Gastroesophageal sphincter (tissue), 4 donors: ENCODE measurements around the gene GALNT2. TPM values are rescaled to one million over a fixed set of nuclear protein-coding genes. Genes with fewer than 3 reads are reported as not detected.

Experiments
- ATAC-seq: fragments of 150-250 bp; one replicate; pipeline ENCODE4 v1.9.1; 2016; ENCODE audit warnings: mild to moderate bottlenecking, moderate library complexity
- H3K27ac ChIP-seq, 4 donors: fragments of 200-600 bp; sonication (generic) in 3 of 4; 1 replicate in 3 of 4; 2 replicates in 1 of 4; pipeline ENCODE4 v1.5.1; 2016 to 2019
- H3K27me3 ChIP-seq: fragments of 200-600 bp; sonication (generic); one replicate; pipeline ENCODE4 v1.5.1; 2019
- H3K36me3 ChIP-seq, 2 donors: fragments of 200-600 bp; sonication (generic); one replicate each; pipeline ENCODE4 v1.5.1; 2019; ENCODE audit warnings: control low read depth in 1 of 2
- H3K4me1 ChIP-seq, 3 donors: fragments of 200-600 bp; sonication (generic); 1 replicate in 2 of 3; 2 replicates in 1 of 3; pipeline ENCODE4 v1.5.1; 2016 to 2019; ENCODE audit warnings: control low read depth in 2 of 3
- H3K4me3 ChIP-seq, 2 donors: fragments of 200-600 bp; sonication (generic); one replicate each; pipeline ENCODE4 v1.5.1; 2019; ENCODE audit warnings: mild to moderate bottlenecking in 1 of 2, moderate library complexity in 1 of 2
- H3K9me3 ChIP-seq, 3 donors: fragments of 200-600 bp; sonication (generic); one replicate each; pipeline ENCODE4 v1.5.1; 2017 to 2019; ENCODE audit warnings: control low read depth in 2 of 3
- CTCF ChIP-seq, 4 experiments: fragments of 200-600 bp in 2 of 4; fragments of 450-650 bp in 2 of 4; sonication (generic) in 1 of 4; IDR thresholded peaks; one replicate each; pipeline ENCODE4 v1.5.1; 2017 to 2019; ENCODE audit warnings: antibody characterized with exemption in 4 of 4, mild to moderate bottlenecking in 2 of 4, moderate library complexity in 2 of 4
- EP300 ChIP-seq: sonication (generic); formaldehyde crosslinking; IDR thresholded peaks from one replicate; pipeline ENCODE4 v1.6.1; 2017; ENCODE audit warnings: antibody characterized with exemption, mild to moderate bottlenecking
- POLR2A ChIP-seq, 2 donors: fragments of 450-650 bp; IDR thresholded peaks; one replicate each; pipeline ENCODE4 v1.6.1; 2017; ENCODE audit warnings: antibody characterized with exemption in 2 of 2, mild to moderate bottlenecking in 2 of 2, moderate library complexity in 1 of 2
- POLR2AphosphoS5 ChIP-seq: sonication (generic); formaldehyde crosslinking; IDR thresholded peaks from one replicate; pipeline ENCODE4 v1.6.1; 2017; ENCODE audit warnings: antibody characterized with exemption
- WGBS, 2 donors: methylation state at CpG; one replicate each; pipeline ENCODE4 v1.1.5; 2018; ENCODE audit warnings: low coverage in 1 of 2; 5-methylcytosine and 5-hydroxymethylcytosine counted together
- total RNA-seq, 4 donors: library from RNA; depleted of rRNA; stranded (reverse); fragments of >200 nt; gene quantifications; one replicate each; pipeline ENCODE4 v1.1.0, GENCODE V29; 2016

Gene GALNT2
- total RNA-seq, 4 donors from 2014 or later: 95.3 to 160 (median 134) TPM

- Histone ChIP-seq H3K27me3 (no peaks in the 10 kb centered on the region), H3K9me3 (no peaks in the 10 kb centered on the region), H3K4me1 (peaks cover 0 to 82% (median 30%) of the 10 kb centered on the region in 3 donors), H3K27ac (peak overlapping the region in 2 of 4 donors; percentile 36 to 44), H3K36me3 (no peaks in the 10 kb centered on the region), H3K4me3 (no peak overlapping the region)
- TF ChIP-seq POLR2AphosphoS5 (no peak), POLR2A (IDR thresholded peaks at IDR 0.05) (no peak), CTCF (IDR thresholded peaks at IDR 0.05) (no peak), EP300 (no peak)
- ATAC-seq: no peak
- WGBS, 2 donors: 69 to 72% methylated on average over 4 of the region's 7 CpGs
These were observed 145.4 kb downstream of the GALNT2 start for GRCh38 chr1:230212405-230212936.

DNA sequence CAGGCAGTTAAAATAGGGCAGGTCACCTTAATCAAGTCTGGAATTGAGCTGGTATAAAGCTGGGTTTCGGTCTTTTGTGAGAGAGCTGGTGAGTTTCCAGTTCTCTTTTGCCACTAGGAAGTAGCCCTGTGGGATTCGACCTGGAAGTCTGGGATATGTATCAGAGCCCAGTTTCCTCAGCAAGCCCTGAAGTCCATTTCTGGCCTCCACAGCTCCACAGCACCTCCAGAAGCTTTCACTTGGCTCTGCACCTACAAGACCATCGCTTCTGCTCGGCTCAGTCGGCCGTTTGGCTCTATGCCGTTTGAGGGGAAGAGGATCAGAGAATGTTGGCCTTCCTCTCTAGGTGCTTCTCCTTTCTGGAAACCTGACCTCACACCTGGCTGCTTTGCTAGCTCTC, 148.0 kb downstream of the GALNT2 start:
- no peaks in the 10 kb centered on the region for H3K9me3 ChIP-seq
- peak; percentile 89 for ATAC-seq
- 0 to 18% methylated on average over 3 to 4 of the region's 7 CpGs for WGBS, 2 donors
- H3K36me3 ChIP-seq: no peaks in the 10 kb centered on the region
- TF ChIP-seq POLR2A (IDR thresholded peaks at IDR 0.05): no peak
- TF ChIP-seq POLR2AphosphoS5: peak; percentile 13
- peak; percentile 16 to 77 (median 70) for TF ChIP-seq CTCF (IDR thresholded peaks at IDR 0.05)
- no peak for TF ChIP-seq EP300
- H3K4me3 ChIP-seq: no peak overlapping the region
- H3K27me3 ChIP-seq: no peaks in the 10 kb centered on the region
- H3K4me1 ChIP-seq: peaks cover 0 to 85% (median 20%) of the 10 kb centered on the region in 3 donors
- H3K27ac ChIP-seq: peak overlapping the region; percentile 60 to 64 (median 62)

GRCh38 chr1:230215529-230215928, 148.5 kb downstream of the GALNT2 start:
- Histone ChIP-seq H3K36me3 (no peaks in the 10 kb centered on the region), H3K27me3 (no peaks in the 10 kb centered on the region), H3K4me3 (no peak overlapping the region), H3K27ac (peak overlapping the region in 3 of 4 donors; percentile 62 to 64 (median 62)), H3K4me1 (peaks cover 0 to 85% (median 20%) of the 10 kb centered on the region in 3 donors), H3K9me3 (no peaks in the 10 kb centered on the region)
- TF ChIP-seq CTCF (IDR thresholded peaks at IDR 0.05): no peak
- TF ChIP-seq POLR2A (IDR thresholded peaks at IDR 0.05): no peak
- no peak for TF ChIP-seq POLR2AphosphoS5
- TF ChIP-seq EP300: no peak
- ATAC-seq: no peak
- 17 to 44% methylated on average over 1 of the region's 1 CpG for WGBS, 2 donors

GRCh38 chr1:230216896-230217295, 149.9 kb downstream of the GALNT2 start:
- Histone ChIP-seq H3K4me3 (no peak overlapping the region), H3K9me3 (no peaks in the 10 kb centered on the region), H3K27ac (peak overlapping the region in 1 of 4 donors; percentile 33), H3K36me3 (no peaks in the 10 kb centered on the region), H3K4me1 (peaks cover 0 to 84% (median 18%) of the 10 kb centered on the region in 3 donors), H3K27me3 (no peaks in the 10 kb centered on the region)
- ATAC-seq: no peak
- TF ChIP-seq POLR2A (IDR thresholded peaks at IDR 0.05) (no peak), CTCF (IDR thresholded peaks at IDR 0.05) (no peak), EP300 (no peak), POLR2AphosphoS5 (no peak)
- WGBS, 2 donors: 68% methylated on average over 2 of the region's 2 CpGs; no CpG with 5 or more reads in 1 of the 2 donors

DNA sequence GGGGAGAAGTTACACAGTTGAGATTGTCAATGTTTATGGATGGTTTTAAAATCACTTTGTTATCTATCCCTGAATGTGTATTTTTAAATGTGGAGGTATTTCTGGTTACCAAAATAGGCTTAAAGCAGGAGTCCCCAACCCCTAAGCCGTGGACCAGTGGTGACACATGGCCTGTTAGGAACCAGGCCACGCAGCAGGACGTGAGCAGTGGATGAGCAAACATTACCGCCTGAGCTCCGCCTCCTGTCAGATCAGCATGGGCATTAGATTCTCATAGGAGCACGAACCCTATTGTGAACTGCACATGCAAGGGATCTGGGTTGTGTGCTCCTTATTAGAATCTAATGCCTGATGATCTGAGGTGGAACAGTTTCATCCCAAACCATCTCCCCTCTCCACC, 151.6 kb downstream of the GALNT2 start:
- Histone ChIP-seq H3K36me3 (no peaks in the 10 kb centered on the region), H3K9me3 (no peaks in the 10 kb centered on the region), H3K4me1 (peaks cover 0 to 84% (median 14%) of the 10 kb centered on the region in 3 donors), H3K4me3 (no peak overlapping the region), H3K27me3 (no peaks in the 10 kb centered on the region), H3K27ac (no peak overlapping the region)
- TF ChIP-seq CTCF (IDR thresholded peaks at IDR 0.05): no peak
- TF ChIP-seq POLR2AphosphoS5: no peak
- TF ChIP-seq POLR2A (IDR thresholded peaks at IDR 0.05): no peak
- TF ChIP-seq EP300: no peak
- 91 to 95% methylated on average over 6 of the region's 6 CpGs for WGBS, 2 donors
- no peak for ATAC-seq
